Mesenteric fat pad (tissue), 1 donor: Measurements from ENCODE around the gene ARRB1. TPM values are rescaled to one million over a fixed set of nuclear protein-coding genes. Genes with fewer than 3 reads are reported as not detected.
A peak's percentile ranks its signal among the peaks of the same experiment; 100 is the strongest.

Experiments
- DNase-seq: peaks from one replicate; pipeline ENCODE4 v3.0.0-alpha.2; 2020; ENCODE audit warnings: low spot score
- total RNA-seq: library from RNA; stranded (reverse); fragmentation: NEBNext Ultra II Directional; extraction: Animal tissue kit (Norgen Biotek cat#: 25700); gene quantifications from one replicate; pipeline ENCODE4 v1.2.1, GENCODE V29; 2021
- donor health status: DM: yes; HTN: yes; CAD: no.

Gene ARRB1
- total RNA-seq, 1 donor from 2014 or later: 112 TPM

DNA sequence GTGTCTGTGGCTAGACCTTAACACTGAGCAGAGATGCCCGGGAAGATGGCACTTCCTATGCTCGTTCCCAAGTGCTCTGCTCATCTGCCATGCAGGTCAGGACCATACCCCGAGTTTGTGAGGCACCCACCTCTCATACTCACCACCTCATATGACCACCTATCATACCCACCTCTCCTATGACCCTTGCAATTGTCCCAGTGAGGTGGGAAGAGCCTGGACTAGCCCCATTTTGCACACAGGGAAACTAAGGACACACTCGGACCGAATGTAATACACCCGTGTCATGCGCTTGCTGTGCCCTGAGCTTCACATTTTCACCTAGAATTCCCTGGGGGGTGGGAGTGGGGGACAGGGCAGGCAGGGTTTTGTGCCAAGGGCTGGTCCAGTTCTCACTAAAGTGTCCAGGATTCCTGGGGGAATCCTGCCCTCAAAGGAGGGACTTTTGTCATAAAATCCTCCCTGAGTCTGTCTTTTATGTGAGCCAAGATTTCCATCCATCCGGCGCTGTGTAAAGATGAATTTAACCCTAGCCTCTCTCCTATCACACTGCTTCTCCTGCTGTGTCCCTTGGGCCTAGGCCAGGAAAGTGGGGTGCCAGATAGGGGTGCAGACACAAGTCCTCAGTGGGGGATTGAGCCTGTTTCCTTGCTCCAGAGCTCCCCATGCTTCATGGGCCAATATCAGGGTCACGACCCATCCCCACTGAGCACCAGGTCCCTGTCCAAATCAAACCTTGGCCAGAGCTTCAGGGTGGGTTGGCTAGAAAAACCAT is 90.9 kb downstream of the ARRB1 start:
- peak; percentile 39 for DNase-seq

DNA sequence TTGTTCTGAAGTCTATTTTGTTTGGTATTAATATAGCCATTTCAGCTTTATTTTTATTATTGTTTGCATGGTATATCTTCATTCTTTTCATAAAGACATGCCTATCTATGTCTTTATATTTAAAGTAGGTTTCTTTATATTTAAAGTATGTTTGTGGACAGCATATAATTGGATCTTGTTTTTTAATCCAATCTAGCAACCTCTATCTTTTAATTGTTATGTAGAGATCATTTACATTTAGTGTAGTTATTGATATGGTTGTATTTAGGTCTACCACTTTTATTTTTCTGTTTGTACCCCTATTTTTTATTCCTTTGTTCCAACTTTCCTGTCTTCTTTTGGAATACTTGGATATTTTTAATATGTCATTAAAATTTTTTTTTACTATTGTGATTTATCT is 97.1 kb downstream of the ARRB1 start:
- no peak for DNase-seq

DNA sequence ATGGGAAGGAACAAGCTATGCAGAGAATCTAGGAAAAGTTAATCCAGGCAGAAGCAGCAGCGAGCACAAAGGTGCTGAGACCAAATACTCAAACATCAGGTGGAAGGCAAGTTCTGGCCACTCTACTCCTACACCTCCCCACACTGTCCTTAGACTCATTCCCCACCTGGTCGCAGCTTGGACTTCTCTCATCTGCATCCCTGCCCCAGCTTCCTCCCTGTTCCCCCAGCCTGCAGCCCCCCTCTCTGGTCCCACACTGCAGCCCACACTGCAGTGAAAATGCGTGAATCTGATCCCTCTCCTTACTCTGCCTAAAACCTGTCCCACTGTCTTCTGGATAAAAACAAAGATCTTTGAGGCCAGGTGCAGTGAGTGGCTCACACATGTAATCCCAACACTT is 101.8 kb downstream of the ARRB1 start:
- peak; percentile 64 for DNase-seq

DNA sequence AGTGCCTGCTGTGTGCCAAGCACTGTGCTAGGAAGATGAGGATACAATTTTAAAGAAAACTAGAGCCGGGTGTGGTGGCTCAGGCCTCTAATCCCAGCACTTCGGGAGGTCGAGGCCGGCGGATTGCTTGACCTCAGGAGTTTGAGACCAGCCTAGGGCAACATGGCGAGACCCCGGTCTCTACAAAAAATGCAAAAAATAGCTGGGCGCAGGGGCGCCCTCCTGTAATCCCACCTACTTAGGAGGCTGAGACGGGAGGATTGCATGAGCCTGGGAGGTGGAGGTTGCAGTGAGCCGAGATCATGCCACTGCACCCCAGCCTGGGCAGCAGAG is 102.6 kb downstream of the ARRB1 start:
- peak; percentile 55 for DNase-seq

DNA sequence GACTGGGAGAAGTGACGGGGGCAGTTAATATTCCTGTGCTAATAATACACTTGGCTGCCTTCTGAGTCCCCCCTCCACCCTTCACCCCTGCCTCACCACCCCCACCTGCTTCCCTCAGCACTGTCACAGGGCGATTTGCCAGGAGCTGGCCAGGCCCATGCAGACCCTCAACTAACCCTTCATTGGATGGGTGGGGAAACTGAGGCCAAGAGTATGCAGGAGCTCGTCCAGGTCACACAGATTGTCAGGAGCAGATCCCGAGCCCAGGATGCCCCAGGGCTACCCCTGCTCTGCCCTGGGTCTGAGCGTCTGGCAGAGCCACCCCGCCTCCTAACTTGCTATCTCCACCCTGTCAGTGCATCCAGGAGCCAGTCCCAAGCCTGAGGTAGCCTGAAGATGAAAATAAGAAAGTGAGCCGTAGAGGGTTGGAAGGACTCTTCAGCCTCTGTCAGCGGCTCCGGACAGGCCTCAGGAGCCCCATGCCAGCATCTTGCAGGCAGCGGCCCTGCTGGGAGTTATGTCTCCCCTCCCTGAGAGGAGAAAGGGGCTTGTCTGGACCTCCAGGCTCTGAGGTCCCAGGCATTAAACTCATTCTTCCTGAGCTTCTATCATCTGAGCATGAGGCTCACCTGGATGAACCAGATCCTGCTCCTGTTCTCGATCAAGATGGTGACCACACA is 104.7 kb downstream of the ARRB1 start:
- peak; percentile 45 for DNase-seq

DNA sequence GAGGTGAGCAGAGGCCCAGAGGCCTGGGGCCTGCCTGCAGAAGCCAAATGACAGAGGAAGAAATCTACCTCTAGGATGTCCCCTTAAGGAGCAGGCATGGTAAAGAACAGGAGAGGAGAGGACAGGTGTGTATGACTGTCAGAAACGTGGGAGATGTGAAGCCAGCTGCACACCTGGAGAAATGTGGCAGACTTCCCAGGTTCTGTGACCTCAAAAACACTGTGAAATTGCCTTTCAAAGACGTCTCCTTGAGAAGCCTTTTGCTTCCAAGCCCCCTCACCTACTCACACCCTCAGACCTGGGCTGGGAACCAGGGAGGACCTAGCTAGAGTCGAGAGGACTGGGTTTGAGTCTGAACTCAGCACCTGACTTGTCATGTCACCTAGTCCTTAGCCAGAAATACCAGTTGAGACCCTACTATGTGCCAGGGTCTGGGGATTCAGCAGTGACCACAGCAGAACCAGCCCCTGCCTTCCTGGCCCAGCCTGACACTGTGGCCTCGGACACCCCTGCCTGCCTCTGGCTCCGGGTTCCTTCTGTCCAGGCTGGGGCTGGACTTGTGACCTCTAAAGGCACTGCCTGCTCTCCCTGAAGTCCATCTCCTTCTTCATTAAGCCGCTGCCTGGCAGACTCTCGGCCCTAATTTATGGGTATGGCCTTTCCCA is 105.3 kb downstream of the ARRB1 start:
- DNase-seq: peak; percentile 79

DNA sequence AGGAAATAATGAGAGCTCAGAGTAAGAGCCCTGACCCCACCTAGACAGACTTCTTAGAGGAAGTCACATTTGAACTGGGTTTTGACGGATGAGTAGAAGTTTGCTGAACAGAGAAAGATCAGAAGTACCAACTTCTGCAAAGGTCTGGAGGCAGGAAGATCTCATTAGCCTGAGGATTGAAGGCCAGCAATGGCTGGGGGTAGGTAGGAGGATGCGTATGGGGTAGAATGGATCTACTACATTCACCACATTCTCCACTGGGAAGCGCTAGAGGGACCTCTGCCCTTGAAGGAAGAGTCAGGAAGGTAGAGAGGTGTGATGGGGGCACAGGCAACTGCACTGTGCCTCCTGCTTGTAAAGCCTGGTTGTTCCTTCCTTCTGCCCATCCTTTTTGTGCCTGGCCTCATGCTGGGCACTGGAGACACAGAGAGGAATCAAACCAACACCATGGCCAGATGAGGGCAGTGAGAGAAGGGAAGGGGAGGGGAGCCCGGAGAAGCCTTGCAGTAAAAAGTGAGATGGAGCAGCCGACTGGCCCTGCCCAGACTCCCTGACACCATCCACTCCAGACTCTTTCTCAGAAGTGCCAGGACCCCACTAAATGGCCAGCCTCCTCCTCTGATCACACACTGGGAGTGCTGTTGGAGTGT is 106.0 kb downstream of the ARRB1 start:
- peak; percentile 49 for DNase-seq

DNA sequence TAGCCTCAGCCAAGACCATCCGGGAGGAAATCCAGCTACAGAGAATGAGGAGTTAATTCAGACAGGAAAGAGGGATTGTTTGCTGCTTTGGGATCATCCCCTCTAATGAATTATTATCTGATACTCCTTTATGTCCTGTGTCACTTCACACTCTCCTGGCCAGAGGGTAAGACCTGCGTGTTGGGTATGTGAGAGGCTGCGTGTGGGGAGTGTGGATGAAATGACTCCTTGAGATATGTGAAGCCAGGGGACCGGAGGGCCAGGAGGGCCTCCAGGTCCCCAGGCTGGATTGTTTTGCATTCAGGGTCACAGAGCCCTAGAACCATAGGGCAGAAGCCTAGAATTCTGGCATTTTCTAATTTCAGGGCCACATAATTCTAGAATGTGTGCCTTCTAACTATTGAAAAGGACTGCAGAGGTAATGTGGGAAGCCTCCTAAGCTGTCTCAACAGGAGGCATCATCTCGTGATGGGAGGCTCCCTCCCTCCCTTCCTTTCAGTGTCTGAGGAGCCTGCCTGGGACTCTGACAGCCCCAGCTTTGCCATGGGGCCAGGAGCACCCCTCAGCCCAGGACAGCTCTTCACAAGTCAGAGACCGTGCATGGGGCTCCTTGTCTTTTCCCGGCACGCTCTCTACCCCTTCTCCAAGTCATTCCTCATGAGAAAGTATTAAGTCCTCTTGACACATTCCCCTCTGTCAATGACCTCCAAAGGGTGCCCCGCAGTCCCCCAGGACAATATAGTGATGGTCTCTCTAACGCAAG is 107.2 kb downstream of the ARRB1 start:
- peak; percentile 71 for DNase-seq

DNA sequence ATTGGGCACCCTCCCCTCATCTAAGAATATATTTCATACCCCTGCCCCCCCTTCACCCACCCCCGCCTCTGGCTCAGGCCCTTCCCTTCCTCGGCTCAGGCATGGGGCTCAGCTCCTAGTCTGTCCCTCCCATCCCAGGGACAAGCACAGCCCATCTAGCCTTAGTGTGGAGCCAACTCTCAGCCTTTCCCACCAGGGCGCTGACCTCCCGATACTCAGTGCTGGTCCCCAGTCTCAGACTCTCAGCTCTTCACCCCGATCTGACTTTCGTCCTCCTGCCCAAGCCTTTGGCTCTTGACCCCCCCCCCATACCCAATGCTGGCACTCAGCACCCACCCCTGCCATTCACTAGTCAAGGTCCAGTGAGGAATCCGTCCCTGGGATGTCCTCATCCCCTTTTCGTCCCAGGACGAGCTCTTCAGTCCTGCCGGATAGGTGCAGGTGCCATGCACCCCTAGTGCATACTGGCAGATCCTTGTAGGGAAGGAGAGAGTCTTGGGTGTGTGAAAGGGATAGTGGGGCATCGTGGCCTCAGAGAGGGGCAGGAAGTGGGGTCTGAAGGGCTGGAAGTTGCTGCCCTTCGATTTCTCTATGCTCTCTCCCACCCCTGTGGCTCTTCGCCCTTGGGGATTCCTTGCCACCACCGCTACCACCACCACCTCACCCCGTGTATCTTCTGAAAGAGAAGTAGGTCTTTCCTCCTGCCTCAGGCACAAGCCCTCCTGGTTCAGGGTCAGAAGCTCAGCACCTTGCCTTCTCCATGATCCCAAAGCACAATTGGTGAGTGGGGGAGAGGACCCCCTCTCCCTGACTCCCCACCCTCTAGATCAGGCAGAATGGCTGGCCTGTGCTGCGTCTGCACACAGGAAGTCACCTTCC is 108.5 kb downstream of the ARRB1 start:
- DNase-seq: peak; percentile 65

DNA sequence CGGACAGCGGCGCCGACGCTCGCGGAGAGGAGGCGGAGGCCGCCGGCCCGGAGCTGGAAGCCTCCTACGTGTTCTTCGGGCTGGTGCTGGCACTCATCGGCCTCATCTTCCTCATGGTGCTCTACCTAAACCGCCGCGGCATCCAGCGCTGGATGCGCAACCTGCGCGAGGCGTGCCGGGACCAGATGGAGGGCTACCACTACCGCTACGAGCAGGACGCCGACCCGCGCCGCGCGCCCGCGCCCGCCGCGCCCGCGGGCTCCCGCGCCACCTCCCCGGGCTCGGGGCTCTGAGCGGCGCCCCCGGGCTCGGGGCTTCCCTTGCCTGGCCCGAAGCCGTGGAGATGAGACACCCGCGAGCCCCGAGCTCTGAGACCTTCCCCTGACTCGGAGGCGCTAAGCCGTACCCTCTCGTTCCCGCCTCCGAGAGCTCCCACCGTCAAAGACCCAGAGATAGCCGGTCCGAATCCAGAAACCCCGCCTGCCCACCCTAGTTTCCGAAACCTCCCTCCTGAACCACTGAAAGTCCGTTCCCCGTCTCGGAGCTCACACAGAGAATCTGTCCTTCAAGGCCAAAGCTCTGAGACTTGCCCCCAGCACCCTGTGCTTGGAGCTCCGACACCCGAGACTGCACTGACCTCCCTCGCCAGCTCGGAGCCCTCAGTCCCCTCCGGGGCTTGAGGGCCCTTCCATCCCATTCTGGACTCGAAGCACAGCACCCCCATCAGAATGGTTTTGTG is 109.4 kb downstream of the ARRB1 start:
- peak; percentile 85 for DNase-seq

DNA sequence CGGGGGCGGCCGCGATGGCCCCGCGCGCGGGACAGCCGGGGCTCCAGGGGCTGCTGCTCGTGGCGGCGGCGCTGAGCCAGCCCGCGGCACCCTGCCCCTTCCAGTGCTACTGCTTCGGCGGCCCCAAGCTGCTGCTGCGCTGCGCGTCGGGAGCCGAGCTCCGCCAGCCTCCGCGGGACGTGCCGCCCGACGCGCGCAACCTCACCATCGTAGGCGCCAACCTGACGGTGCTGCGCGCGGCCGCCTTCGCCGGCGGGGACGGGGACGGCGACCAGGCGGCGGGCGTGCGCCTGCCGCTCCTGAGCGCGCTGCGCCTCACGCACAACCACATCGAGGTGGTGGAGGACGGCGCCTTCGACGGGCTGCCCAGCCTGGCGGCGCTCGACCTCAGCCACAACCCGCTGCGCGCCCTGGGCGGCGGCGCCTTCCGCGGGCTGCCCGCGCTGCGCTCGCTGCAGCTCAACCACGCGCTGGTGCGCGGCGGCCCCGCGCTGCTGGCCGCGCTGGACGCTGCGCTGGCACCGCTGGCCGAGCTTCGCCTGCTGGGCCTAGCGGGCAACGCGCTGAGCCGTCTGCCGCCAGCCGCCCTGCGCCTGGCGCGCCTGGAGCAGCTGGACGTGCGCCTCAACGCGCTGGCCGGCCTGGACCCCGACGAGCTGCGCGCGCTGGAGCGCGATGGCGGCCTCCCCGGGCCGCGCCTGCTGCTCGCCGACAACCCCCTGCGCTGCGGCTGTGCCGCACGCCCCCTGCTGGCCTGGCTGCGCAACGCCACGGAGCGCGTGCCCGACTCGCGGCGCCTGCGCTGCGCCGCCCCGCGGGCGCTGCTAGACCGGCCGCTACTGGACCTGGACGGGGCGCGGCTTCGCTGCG is 110.2 kb downstream of the ARRB1 start:
- DNase-seq: peak; percentile 96

DNA sequence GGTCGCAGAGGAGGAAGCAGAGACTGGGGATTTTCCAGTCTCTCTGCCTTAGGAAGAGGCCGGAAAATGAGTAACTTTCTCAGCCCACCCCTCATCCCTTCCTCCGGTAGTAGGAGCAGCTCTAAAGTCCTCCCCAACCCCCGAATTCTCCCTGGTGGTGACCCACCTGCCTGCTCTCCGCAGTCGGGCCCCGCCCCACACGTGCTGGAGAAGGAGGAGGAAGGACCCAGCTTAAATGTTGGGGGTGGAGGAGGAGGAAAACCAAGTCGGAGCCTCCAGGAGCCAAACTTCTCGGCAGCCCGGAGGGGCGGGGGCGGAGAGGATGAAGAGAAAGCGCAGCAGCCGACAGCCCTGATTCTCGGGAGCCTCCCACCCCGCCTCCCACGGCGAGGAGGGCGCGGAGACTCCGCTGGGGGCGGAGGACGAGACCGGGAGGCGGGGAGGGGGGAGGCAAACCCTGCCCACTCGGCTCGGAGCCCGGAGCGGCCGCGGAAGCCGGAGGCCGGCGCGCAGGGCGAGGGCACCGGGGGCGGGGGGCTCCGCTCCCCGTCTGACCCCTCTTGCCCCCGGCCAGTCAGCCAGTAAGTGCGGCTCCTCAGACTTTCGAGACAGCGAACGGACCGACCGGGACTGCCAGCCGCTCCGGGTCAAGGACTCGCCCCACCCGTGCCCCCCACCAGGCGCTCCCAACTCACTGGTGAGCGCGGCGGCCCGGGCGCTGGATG is 111.0 kb downstream of the ARRB1 start, which contains the start of gene TPBGL:
TSS of gene TPBGL (plus strand) at position 464 of the 725 bp plus-strand sequence. CDS start 276 bp downstream, outside the sequence.
- peak; percentile 87 for DNase-seq

DNA sequence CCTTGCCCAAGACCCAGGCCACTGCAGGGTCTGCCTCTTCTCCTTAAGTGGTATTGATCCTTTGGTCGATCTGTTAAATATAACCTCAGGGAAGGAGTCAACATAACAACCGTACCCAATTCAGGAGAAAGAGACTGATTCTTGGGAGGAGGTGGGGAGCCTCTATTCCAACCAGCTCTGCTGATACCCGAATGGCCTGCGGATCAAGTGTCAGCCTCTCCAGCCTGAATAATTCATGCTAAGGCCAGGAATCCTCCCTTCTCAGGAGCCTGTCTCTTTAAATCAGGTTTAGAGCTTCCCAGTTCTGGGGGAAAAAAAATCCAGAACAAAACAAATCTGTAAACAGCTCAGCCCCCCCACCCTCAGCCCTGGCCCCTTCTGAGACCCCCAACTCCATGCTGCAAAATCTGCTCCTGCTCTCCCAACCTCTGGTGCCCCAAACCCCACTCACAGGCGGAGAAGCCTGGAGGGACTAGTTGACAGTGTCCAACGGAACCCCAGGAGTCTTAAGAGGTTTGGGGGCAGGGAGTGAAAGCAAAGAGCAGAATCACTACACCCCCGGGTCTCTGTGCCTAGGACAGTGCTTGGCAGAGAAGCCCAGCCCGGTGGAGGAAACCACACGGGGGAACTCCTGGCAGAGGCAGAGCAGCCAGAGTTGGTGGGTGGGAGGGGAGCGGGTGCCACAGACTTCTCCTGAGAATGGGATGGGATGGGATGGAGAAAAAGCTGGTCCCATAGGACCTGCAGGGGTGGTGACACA is 111.8 kb downstream of the ARRB1 start:
- DNase-seq: peak; percentile 72

DNA sequence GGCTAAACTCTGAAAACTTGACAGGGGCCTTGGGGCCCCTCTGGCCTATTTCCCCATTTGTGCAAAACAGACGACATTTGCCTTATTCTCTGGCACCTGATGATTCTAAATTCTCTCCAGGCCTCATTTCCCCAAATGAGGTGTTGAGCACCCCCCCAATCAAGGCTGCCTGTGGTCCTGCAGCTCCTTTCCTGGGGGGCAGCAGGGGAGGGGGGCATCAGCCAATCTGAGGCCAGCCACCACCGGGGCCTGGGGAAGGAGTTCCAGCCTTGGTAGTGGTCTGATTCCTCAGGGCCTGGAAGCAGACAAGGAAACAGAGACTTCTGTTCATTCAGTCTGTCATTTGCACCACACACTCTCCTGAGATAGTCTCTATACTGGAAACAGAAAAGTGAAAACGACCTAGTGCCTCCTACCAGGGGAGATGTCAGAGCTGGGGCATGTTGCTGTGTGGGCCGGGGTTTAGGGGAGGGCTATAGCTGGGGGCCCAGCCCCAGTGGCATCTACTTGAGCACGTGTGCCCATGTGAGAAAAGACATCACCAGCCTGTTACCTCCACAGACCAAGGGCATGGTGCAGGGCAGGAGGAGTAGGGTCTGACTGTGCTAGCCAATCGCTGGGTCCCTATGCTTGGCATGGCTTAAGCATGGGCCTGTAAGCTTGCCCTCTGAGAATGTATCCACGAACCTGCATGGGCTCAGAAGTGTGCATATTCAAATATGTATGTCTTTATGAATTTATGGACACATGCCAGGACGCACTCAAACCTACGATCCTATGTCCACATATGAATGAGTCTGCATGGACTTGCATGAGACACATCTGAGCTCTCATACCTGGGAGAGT is 112.6 kb downstream of the ARRB1 start:
- DNase-seq: peak; percentile 69

DNA sequence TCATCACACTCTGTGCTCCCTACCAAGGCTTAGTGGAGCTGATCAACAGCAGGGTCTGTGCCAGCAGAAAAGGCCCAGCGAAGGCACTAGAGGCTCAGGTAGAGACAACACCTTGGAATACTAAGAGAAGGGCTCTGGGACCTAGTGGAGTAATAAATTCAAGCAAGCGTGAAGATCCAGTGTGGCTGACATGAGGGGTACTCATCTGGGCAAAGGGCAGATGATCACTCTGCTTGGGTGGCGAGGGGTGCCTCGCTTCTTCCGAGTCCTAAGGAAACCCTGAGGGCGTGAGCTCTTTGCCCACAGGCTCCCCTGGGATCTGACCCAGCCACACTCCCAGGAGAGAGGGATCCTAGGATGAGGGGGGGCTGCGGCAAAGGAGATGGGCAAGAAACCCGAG is 114.4 kb downstream of the ARRB1 start:
- peak; percentile 69 for DNase-seq

DNA sequence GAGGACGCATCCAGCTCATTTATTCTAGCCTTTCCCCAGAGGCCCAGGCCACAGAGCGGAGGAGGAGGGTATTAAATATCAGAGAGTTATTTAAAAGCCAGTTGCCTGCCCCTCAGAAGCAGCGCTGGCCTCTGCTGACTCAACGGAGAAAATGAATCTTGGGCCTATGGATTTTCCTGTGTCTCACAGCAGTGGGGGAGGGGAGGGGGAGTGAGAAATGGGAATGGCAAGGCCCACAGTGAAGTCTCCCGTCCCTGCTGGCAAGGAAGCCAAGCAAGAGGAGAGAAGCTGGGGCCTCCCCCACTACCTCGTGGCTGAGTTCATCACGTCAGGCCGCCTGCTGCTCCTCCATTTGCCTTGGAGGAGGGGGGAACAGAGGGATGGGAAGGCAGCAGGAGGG is 115.4 kb downstream of the ARRB1 start:
- DNase-seq: peak; percentile 84
